Stimulated activated naive CD8-positive, alpha-beta T cell treated with anti-CD3 and anti-CD28 coated beads, Interleukin-15, amount 100 ng/mL, for 72 hours (primary cell): ENCODE measurements around the gene MAN2A1.
"Not testable (repeated sequence)": the region's sequence is repeated elsewhere in the genome, so short reads cannot be mapped to it uniquely, and the experiment has no call there.

ENCODE experiments used
- ATAC-seq: fragments of 150-1000 bp; cut with Tn5 transposase; 2 replicates; pipeline ENCODE4 v1.10.0; 2021; ENCODE audit warnings: mild to moderate bottlenecking, moderate library complexity
- DNase-seq, 2 donors: peaks; one replicate each; pipeline ENCODE4 v3.0.0; 2021 to 2022
- H3K27ac Mint-ChIP-seq, 2 donors: one replicate each; pipeline ENCODE4 v1.8.0; 2022; ENCODE audit warnings: mild to moderate bottlenecking in 2 of 2, mixed read lengths in 2 of 2, moderate library complexity in 2 of 2
- H3K27me3 Mint-ChIP-seq: one replicate; pipeline ENCODE4 v1.8.0; 2022; ENCODE audit warnings: mixed read lengths
- H3K4me1 Mint-ChIP-seq: one replicate; pipeline ENCODE4 v1.8.0; 2022; ENCODE audit warnings: mild to moderate bottlenecking, mixed read lengths
- H3K4me3 Mint-ChIP-seq, 2 donors: one replicate each; pipeline ENCODE4 v1.8.0; 2022; ENCODE audit warnings: mild to moderate bottlenecking in 2 of 2, mixed read lengths in 2 of 2, moderate library complexity in 1 of 2
- H3K9me3 Mint-ChIP-seq, 2 donors: one replicate each; pipeline ENCODE4 v1.8.0; 2022; ENCODE audit warnings: mixed read lengths in 2 of 2

Gene MAN2A1

GRCh38 chr5:109750463-109750862, 60.7 kb downstream of the MAN2A1 start:
- ATAC-seq (no peak), DNase-seq (no peak)
- Mint-ChIP-seq H3K9me3 (peaks cover 0 to 8% of the 10 kb centered on the region in 2 donors), H3K4me3 (no peak overlapping the region), H3K27ac (no peak overlapping the region), H3K4me1 (peaks cover 14% of the 10 kb centered on the region), H3K27me3 (no peaks in the 10 kb centered on the region)

DNA sequence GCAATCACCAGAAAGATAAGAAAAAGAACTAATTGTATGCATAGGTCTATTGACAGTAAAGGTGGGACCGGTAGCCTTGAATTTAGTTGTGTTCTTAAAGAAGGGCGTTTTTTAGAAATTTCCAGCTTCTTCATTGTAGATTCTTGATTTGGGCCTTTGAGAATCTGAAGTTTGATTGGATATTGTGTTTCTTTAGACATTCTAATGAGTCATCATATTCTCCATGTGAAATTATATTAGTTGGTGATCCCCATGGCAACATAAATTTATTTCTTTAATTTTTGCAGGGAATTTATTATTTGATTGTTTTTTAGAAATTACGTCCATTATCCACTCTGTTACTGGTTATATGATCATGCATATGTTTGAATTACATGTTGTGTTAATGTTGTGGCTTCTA, 63.6 kb downstream of the MAN2A1 start:
- DNase-seq (no peak), ATAC-seq (no peak)
- Mint-ChIP-seq H3K4me3 (no peak overlapping the region), H3K9me3 (peaks cover 0 to 8% of the 10 kb centered on the region in 2 donors), H3K27ac (no peak overlapping the region), H3K4me1 (peaks cover 16% of the 10 kb centered on the region), H3K27me3 (no peaks in the 10 kb centered on the region)

- DNase-seq (no peak), ATAC-seq (no peak)
- Mint-ChIP-seq H3K27me3 (no peaks in the 10 kb centered on the region), H3K9me3 (peaks cover 0 to 8% of the 10 kb centered on the region in 2 donors), H3K27ac (no peak overlapping the region), H3K4me1 (peaks cover 18% of the 10 kb centered on the region), H3K4me3 (no peak overlapping the region)
These were observed 64.6 kb downstream of the MAN2A1 start for GRCh38 chr5:109754319-109754718.

DNA sequence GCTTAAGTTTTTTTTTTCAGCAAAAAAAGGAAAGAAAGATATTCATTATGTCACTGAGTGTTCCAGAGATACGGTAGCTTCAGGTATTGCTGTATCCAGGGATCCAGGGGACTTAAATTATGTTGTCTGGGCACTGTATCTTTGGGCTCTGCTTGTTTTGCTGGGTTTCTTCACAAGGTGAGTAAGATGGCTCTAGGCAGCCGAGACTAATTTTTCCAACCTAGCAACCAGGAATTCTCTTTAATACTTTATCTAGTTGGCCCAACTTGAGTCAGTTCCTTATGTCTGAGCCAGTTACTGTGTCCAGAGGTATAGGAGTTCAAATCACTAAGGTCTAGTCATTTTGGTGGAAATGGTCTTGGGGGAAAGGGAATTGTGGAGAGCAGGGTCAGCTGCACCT, 66.0 kb downstream of the MAN2A1 start:
- no peaks in the 10 kb centered on the region for H3K27me3 Mint-ChIP-seq
- no peak overlapping the region for H3K27ac Mint-ChIP-seq
- H3K4me3 Mint-ChIP-seq, result no peak overlapping the region
- H3K9me3 Mint-ChIP-seq, result peaks cover 4 to 17% of the 10 kb centered on the region in 2 donors
- ATAC-seq (no peak), DNase-seq (no peak)
- peaks cover 31% of the 10 kb centered on the region for H3K4me1 Mint-ChIP-seq

GRCh38 chr5:109756543-109757185, 66.9 kb downstream of the MAN2A1 start:
- H3K27me3 Mint-ChIP-seq, result no peaks in the 10 kb centered on the region
- no peak for ATAC-seq
- DNase-seq, result no peak
- H3K27ac Mint-ChIP-seq, result no peak overlapping the region
- peaks cover 4 to 18% of the 10 kb centered on the region in 2 donors for H3K9me3 Mint-ChIP-seq
- H3K4me3 Mint-ChIP-seq, result no peak overlapping the region
- H3K4me1 Mint-ChIP-seq, result peaks cover 31% of the 10 kb centered on the region

DNA sequence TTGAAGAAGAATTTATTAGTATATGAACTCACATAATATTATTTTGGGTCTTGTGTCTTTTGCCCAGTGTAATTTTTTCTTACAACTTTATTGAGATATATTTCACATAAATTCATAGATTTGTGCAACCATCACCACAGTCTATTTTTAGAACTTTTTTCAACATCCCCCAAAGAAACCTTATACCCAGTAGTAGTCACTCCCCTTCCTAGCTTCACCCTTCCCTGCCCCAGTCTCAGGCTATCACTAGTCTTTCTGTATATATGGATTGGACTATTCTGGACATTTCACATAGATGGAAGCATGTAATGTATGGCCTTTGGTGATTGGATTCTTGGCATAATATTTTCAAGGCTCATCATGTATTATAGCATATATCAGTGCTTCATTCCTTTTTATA, 67.8 kb downstream of the MAN2A1 start:
- H3K27me3 Mint-ChIP-seq, result no peaks in the 10 kb centered on the region
- H3K9me3 Mint-ChIP-seq, result peaks cover 4 to 15% of the 10 kb centered on the region in 2 donors
- H3K4me1 Mint-ChIP-seq, result peaks cover 24% of the 10 kb centered on the region
- no peak for ATAC-seq
- H3K4me3 Mint-ChIP-seq, result no peak overlapping the region
- DNase-seq, result no peak
- H3K27ac Mint-ChIP-seq, result no peak overlapping the region

DNA sequence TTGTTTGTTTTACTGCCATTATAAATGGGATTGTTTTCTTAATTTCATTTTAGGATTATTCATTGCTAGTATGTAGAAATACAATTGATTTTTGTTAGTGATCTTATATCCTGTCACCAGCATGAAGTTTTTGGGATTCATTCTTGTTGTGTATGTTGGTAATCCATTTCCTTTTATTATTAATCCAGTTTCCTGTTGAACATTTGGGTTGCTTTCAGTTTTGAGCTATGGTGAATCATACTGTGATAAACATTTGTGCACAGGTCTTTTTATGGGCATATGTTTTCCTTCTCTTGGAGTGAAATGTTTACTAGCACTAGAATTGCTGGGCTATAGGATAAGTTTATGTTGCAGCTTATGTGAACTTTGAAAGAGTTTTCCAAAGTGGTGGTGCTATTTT, 69.6 kb downstream of the MAN2A1 start:
- H3K4me1 Mint-ChIP-seq, result peaks cover 24% of the 10 kb centered on the region
- H3K27me3 Mint-ChIP-seq, result no peaks in the 10 kb centered on the region
- ATAC-seq (no peak), DNase-seq (no peak)
- no peak overlapping the region for H3K4me3 Mint-ChIP-seq
- peaks cover 4 to 17% of the 10 kb centered on the region in 2 donors for H3K9me3 Mint-ChIP-seq
- H3K27ac Mint-ChIP-seq, result no peak overlapping the region

GRCh38 chr5:109760130-109760529, 70.4 kb downstream of the MAN2A1 start:
- DNase-seq, H3K27me3 Mint-ChIP-seq, H3K27ac Mint-ChIP-seq, ATAC-seq, H3K4me3 Mint-ChIP-seq: not testable (repeated sequence)
- Mint-ChIP-seq H3K4me1 (peaks cover 26% of the 10 kb centered on the region), H3K9me3 (peaks cover 4 to 17% of the 10 kb centered on the region in 2 donors)

DNA sequence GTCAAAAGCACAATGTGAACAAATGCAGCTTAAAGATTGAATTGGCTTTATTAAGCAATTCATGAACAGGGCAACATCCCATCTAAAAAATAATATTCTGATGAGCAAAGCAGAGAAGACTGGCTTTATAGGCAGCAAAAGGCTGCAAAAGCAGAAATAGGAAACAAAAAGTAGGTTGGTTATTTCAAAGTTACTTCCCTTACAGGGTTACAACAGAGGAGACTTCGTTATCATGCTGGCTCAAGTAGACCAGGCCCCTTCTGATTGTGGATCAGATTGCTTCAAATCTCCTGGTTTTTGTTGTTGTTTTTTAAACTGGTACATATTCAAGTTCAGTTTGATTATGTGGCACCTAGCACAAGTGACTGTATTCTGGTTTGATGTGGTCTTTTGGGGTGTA, 73.1 kb downstream of the MAN2A1 start:
- H3K27me3 Mint-ChIP-seq, result no peaks in the 10 kb centered on the region
- H3K4me3 Mint-ChIP-seq, result no peak overlapping the region
- DNase-seq, result no peak
- H3K27ac Mint-ChIP-seq, result no peak overlapping the region
- peaks cover 4 to 17% of the 10 kb centered on the region in 2 donors for H3K9me3 Mint-ChIP-seq
- no peak for ATAC-seq
- H3K4me1 Mint-ChIP-seq, result peaks cover 28% of the 10 kb centered on the region

- H3K27me3 Mint-ChIP-seq, result no peaks in the 10 kb centered on the region
- no peak overlapping the region for H3K27ac Mint-ChIP-seq
- DNase-seq (no peak), ATAC-seq (no peak)
- H3K9me3 Mint-ChIP-seq, result peaks cover 0 to 3% of the 10 kb centered on the region in 2 donors
- no peak overlapping the region for H3K4me3 Mint-ChIP-seq
- peaks cover 8% of the 10 kb centered on the region for H3K4me1 Mint-ChIP-seq
These were observed 77.7 kb downstream of the MAN2A1 start for GRCh38 chr5:109767184-109767995.

DNA sequence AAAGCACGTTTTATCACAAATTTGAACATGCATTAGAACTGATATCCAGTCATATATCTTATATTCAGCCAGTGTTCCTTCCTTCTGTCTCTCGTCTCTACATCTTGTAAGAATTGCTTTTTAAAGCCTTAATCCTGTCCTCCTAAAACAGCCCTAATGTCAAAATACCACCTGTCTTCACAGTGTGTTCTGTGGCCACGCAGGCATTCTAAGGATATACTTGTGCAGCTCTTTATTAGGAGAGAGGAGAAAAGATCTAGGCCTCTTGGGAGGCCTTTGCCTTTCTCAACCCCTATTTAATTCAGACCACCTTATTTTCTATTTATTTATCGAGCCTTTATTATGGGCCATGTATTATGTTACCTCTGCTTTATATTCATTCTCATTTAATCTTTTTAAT, 78.3 kb downstream of the MAN2A1 start:
- peaks cover 8% of the 10 kb centered on the region for H3K4me1 Mint-ChIP-seq
- DNase-seq (no peak), ATAC-seq (no peak)
- H3K9me3 Mint-ChIP-seq, result no peaks in the 10 kb centered on the region
- H3K4me3 Mint-ChIP-seq, result no peak overlapping the region
- no peak overlapping the region for H3K27ac Mint-ChIP-seq
- H3K27me3 Mint-ChIP-seq, result no peaks in the 10 kb centered on the region

DNA sequence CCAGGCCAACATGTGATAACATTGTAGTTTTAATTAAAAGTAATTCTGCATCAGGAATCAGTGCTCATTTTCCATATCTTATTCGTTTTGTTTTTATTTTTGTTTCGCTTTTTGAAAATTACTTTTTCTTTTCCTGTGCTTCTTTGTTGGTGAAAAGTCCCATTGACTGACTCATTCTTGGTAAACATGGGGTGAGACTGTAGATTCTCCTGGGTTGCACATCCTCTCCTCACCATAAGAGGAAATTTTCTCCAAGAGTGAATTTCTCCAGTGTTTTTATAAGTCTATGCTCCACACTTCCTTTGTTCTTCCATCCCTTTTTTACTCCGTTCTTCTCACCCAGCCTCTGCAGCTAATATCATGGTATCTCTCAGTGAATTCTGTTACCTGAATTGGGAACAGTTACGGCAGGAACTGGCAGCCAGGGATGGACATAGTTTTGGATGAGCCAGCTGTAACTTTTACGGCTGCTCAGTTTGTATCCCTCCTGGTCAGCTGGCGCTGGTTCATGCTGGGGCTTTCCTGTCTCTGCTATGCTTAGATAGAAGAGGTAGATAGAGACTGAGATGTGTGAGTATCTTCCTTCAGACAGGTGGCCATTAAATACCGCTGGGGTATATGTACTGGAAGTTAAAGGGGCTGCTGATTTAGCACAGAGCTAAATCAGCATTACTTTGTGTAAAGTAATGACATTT, 80.0 kb downstream of the MAN2A1 start:
- peaks cover 8% of the 10 kb centered on the region for H3K4me1 Mint-ChIP-seq
- no peak for ATAC-seq

DNA sequence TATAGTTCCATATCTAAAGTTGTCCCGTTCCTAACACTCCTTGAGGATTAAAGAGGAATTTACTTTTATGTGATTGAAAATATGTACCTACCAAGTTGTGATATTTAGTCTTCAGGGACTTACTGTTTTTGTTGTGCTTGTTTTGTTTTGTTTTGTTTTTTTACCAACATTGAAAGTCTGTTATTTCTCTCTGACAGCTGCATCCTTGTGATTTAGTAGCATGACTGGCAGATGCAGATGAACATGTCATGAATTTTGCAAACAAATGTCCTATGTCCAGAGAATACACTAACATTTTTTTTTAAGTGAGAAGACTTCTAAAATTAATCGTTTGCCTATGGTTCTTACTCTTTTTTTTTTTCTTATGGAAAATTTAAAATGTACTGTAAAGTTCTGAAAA, 85.4 kb downstream of the MAN2A1 start:
- no peak overlapping the region for H3K27ac Mint-ChIP-seq
- H3K4me3 Mint-ChIP-seq, result no peak overlapping the region
- DNase-seq, result no peak
- no peaks in the 10 kb centered on the region for H3K9me3 Mint-ChIP-seq
- no peaks in the 10 kb centered on the region for H3K27me3 Mint-ChIP-seq
- no peak for ATAC-seq
- no peaks in the 10 kb centered on the region for H3K4me1 Mint-ChIP-seq

More for the DNA sequence above, 80.0 kb downstream of the MAN2A1 start:
- H3K27me3 Mint-ChIP-seq, result no peaks in the 10 kb centered on the region
- H3K4me3 Mint-ChIP-seq, result no peak overlapping the region
- H3K27ac Mint-ChIP-seq, result no peak overlapping the region
- DNase-seq, result no peak
- no peaks in the 10 kb centered on the region for H3K9me3 Mint-ChIP-seq

DNA sequence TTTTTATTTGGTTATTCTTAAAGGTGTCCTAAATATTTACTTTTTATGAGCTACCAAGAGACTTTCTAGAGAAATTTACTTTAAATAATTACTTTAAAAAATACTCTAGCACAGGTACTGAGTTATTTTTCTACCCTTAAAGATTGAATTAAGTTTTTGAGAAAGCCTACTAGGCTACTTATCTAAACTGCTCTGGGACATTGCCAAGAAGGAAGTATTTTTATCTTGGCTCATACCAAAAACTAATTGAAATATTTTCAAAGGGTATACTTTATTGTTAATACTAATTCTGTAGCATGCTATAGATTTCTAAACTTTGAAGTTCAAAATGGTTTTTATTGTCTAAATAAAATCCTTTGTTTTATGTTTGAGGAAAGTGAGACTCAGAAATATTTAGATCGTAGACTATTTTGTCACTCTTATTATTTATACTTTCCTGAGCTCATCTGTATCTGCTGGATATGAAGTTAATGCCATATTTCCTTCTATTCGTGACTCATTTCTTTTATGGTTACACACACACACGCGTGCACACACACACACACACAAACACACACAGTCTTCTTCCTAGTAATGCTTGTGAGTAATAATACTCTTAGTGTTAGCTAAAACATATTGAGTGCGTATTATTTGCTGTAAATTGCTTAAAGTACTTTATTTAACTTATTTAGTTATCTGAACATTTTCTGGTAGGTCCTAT, 89.5 kb downstream of the MAN2A1 start:
- no peak for DNase-seq

GRCh38 chr5:109784687-109785086, 95.0 kb downstream of the MAN2A1 start:
- Mint-ChIP-seq H3K27ac (no peak overlapping the region), H3K4me1 (peaks cover 19% of the 10 kb centered on the region), H3K9me3 (no peaks in the 10 kb centered on the region), H3K27me3 (no peaks in the 10 kb centered on the region), H3K4me3 (no peak overlapping the region)
- DNase-seq (no peak), ATAC-seq (no peak)

More for the DNA sequence above, 89.5 kb downstream of the MAN2A1 start:
- Mint-ChIP-seq H3K4me3 (no peak overlapping the region), H3K9me3 (no peaks in the 10 kb centered on the region), H3K27me3 (no peaks in the 10 kb centered on the region), H3K27ac (no peak overlapping the region), H3K4me1 (no peaks in the 10 kb centered on the region)
- ATAC-seq, result no peak
